OCI-LY7 (cell line): ENCODE results near the gene GOLM1. TPM values are rescaled to one million over a fixed set of nuclear protein-coding genes. Genes with fewer than 3 reads are reported as not detected.

Experiments used
- BruUV-seq: library from RNA; stranded (reverse); fragments of 400-500 nt; replicated peaks from 2 replicates; lab custom pipeline; 2021; lab: Mats Ljungman, UMichigan
- CTCF ChIA-PET: fragments of 300-600 bp; sonication (Branson Sonifier 250); formaldehyde crosslinking; loops from one replicate; lab custom pipeline; 2022; ENCODE audit warnings: antibody characterized with exemption; ENCODE audit not compliant: unreplicated experiment; lab: Charles Lee
- POLR2A ChIA-PET: fragments of 300-600 bp; sonication (Branson Sonifier 250); formaldehyde crosslinking; loops from one replicate; lab custom pipeline; 2022; ENCODE audit warnings: antibody characterized with exemption; lab: Charles Lee
- DNase-seq: peaks from one replicate; pipeline ENCODE4 v3.0.0-alpha.2; 2015; ENCODE audit warnings: low spot score
- H2AFZ ChIP-seq: fragments of 200-600 bp; sonication (generic), shearing (Covaris generic); 2 replicates; pipeline ENCODE4 v1.6.1; 2014; ENCODE audit warnings: mild to moderate bottlenecking, antibody characterized with exemption, low read length, moderate library complexity
- H3K27ac ChIP-seq: fragments of 200-600 bp; sonication (generic); 2 replicates; pipeline ENCODE4 v1.5.1; 2014; ENCODE audit warnings: mixed run types, low read depth, mild to moderate bottlenecking, moderate library complexity, low read length, inconsistent platforms; ENCODE audit not compliant: poor library complexity, severe bottlenecking
- H3K36me3 ChIP-seq: fragments of 200-600 bp; sonication (generic); 2 replicates; pipeline ENCODE4 v1.6.1; 2014; ENCODE audit warnings: mild to moderate bottlenecking, antibody characterized with exemption, low read length, moderate library complexity, mixed read lengths; ENCODE audit not compliant: insufficient read depth
- H3K4me1 ChIP-seq: fragments of 200-600 bp; sonication (generic); 2 replicates; pipeline ENCODE4 v1.5.1; 2014; ENCODE audit warnings: mild to moderate bottlenecking, low read length; ENCODE audit not compliant: insufficient read depth, poor library complexity, severe bottlenecking
- H3K4me2 ChIP-seq: fragments of 200-600 bp; sonication (generic); 2 replicates; pipeline ENCODE4 v1.6.1; 2014; ENCODE audit warnings: mild to moderate bottlenecking, low read length
- H3K4me3 ChIP-seq: fragments of 200-600 bp; sonication (generic); 2 replicates; pipeline ENCODE4 v1.5.1; 2014; ENCODE audit warnings: mild to moderate bottlenecking, low read depth, low read length; ENCODE audit not compliant: poor library complexity, severe bottlenecking
- H3K79me2 ChIP-seq: fragments of 200-600 bp; sonication (generic); 2 replicates; pipeline ENCODE4 v1.6.1; 2016; ENCODE audit warnings: low read depth, mild to moderate bottlenecking, low read length, moderate library complexity, mixed read lengths; ENCODE audit not compliant: insufficient read depth
- H3K9me2 ChIP-seq: fragments of 200-600 bp; sonication (generic); 2 replicates; pipeline ENCODE4 v1.6.1; 2016; ENCODE audit warnings: mild to moderate bottlenecking, low read length, mixed read lengths; ENCODE audit not compliant: insufficient read depth
- H3K9me3 ChIP-seq: fragments of 200-600 bp; sonication (generic); 2 replicates; pipeline ENCODE4 v1.6.1; 2014; ENCODE audit warnings: mild to moderate bottlenecking, mixed run types, low read length, mixed read lengths
- H4K20me1 ChIP-seq: fragments of 200-600 bp; sonication (generic); 2 replicates; pipeline ENCODE4 v1.6.1; 2014; ENCODE audit warnings: mild to moderate bottlenecking, antibody characterized with exemption, low read length, moderate library complexity, mixed read lengths; ENCODE audit not compliant: insufficient read depth
- EZH2phosphoT487 ChIP-seq: fragments of 200-600 bp; sonication (generic); IDR thresholded peaks from 2 replicates; pipeline ENCODE4 v1.6.1; 2018; ENCODE audit warnings: low read depth, borderline replicate concordance, mild to moderate bottlenecking, mixed run types, antibody characterized with exemption, low read length, moderate library complexity, mixed read lengths
- intact Hi-C: fragments of 100-400 bp; cut with micrococcal nuclease; formaldehyde crosslinking; loops from one replicate; pipeline ENCODE4 v1.10.0; 2022; ENCODE audit not compliant: unreplicated experiment
- total RNA-seq, 2 experiments: library from RNA; depleted of rRNA in 1 of 2; stranded (reverse); fragments of >200 nt in 1 of 2; shearing (Covaris generic) in 1 of 2; gene quantifications; 2 replicates each; pipeline ENCODE4 v1.2.3, GENCODE V29; 2014 to 2022
- TF ChIP-seq, protein P1 (sequence below): fragments of 200-600 bp; sonication (generic); conservative IDR thresholded peaks from 2 replicates; pipeline ENCODE4 v1.5.1; 2014; ENCODE audit warnings: mild to moderate bottlenecking, antibody characterized with exemption, low read length, moderate library complexity, mixed read lengths

The GOLM1 gene
- total RNA-seq, 2 experiments from 2014 or later, result 0.16 TPM; not detected in 1

DNA sequence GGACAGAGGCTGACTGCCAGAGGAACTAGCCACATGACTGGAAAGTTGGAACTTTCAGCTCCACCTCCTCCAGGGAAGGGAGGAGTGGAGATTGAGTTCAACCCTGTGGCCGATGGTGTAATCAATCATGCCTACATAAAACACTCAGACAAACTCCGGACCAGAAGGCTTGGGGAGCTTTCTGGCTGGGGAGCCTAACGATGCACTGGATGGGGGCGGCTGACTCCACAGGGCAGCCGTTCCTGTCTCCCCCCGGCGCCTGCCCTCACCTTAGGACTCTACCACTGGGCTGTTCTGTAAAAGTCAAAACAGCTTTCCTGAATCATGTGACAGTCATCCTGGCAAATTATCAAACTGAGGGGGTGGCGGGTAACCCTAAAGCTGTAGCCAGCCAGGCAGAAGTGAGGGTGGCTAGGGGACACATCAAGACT lies 58.0 kb downstream of the GOLM1 start:
- no peak overlapping the region for H3K4me3 ChIP-seq
- no peak overlapping the region for H2AFZ ChIP-seq
- POLR2A ChIA-PET, result interaction anchor here (0.5 kb wide), 1 partner anchor 249 kb away, joined by 5 read pairs; no protein-coding TSS in a partner anchor
- H3K27ac ChIP-seq, result no peak overlapping the region
- no peak for TF ChIP-seq EZH2phosphoT487
- TF ChIP-seq, protein P1, sequence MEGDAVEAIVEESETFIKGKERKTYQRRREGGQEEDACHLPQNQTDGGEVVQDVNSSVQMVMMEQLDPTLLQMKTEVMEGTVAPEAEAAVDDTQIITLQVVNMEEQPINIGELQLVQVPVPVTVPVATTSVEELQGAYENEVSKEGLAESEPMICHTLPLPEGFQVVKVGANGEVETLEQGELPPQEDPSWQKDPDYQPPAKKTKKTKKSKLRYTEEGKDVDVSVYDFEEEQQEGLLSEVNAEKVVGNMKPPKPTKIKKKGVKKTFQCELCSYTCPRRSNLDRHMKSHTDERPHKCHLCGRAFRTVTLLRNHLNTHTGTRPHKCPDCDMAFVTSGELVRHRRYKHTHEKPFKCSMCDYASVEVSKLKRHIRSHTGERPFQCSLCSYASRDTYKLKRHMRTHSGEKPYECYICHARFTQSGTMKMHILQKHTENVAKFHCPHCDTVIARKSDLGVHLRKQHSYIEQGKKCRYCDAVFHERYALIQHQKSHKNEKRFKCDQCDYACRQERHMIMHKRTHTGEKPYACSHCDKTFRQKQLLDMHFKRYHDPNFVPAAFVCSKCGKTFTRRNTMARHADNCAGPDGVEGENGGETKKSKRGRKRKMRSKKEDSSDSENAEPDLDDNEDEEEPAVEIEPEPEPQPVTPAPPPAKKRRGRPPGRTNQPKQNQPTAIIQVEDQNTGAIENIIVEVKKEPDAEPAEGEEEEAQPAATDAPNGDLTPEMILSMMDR, result no peak
- H3K79me2 ChIP-seq, result no peaks in the 10 kb centered on the region
- no peaks in the 10 kb centered on the region for H3K4me1 ChIP-seq
- BruUV-seq, result no TSS peak
- H4K20me1 ChIP-seq, result no peaks in the 10 kb centered on the region
- no peaks in the 10 kb centered on the region for H3K9me2 ChIP-seq
- intact Hi-C loops, result no loop called here
- H3K9me3 ChIP-seq, result no peaks in the 10 kb centered on the region
- no peak overlapping the region for H3K4me2 ChIP-seq
- CTCF ChIA-PET, result no interaction called here
- H3K36me3 ChIP-seq, result no peaks in the 10 kb centered on the region
- DNase-seq, result no peak

DNA sequence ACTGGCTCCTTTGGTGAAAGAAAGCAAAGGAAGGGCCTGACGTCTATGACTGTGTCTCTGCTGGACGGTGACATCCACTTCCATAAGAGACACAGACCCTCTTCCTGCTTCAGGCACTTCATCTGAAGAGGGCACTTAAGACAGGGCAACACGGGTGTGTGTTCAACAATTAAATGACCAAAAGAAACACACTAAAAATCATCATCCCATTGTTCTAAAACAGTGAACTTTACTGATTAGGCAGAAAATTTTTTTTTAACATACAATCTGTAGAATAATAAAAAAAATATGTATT lies 58.5 kb downstream of the GOLM1 start:
- H4K20me1 ChIP-seq, result no peaks in the 10 kb centered on the region
- DNase-seq, result no peak
- H3K4me1 ChIP-seq, result no peaks in the 10 kb centered on the region
- H2AFZ ChIP-seq, result no peak overlapping the region
- TF ChIP-seq, protein P1, result no peak
- no peak for TF ChIP-seq EZH2phosphoT487
- H3K4me2 ChIP-seq, result no peak overlapping the region
- no TSS peak for BruUV-seq
- ChIA-PET CTCF (no interaction called here), POLR2A (interaction anchor here (0.5 kb wide), 1 partner anchor 250 kb away, joined by 5 read pairs; no protein-coding TSS in a partner anchor)
- H3K27ac ChIP-seq, result no peak overlapping the region
- no peak overlapping the region for H3K4me3 ChIP-seq
- no peaks in the 10 kb centered on the region for H3K79me2 ChIP-seq
- H3K36me3 ChIP-seq, result no peaks in the 10 kb centered on the region
- no peaks in the 10 kb centered on the region for H3K9me3 ChIP-seq
- no peaks in the 10 kb centered on the region for H3K9me2 ChIP-seq
- intact Hi-C loops, result no loop called here

DNA sequence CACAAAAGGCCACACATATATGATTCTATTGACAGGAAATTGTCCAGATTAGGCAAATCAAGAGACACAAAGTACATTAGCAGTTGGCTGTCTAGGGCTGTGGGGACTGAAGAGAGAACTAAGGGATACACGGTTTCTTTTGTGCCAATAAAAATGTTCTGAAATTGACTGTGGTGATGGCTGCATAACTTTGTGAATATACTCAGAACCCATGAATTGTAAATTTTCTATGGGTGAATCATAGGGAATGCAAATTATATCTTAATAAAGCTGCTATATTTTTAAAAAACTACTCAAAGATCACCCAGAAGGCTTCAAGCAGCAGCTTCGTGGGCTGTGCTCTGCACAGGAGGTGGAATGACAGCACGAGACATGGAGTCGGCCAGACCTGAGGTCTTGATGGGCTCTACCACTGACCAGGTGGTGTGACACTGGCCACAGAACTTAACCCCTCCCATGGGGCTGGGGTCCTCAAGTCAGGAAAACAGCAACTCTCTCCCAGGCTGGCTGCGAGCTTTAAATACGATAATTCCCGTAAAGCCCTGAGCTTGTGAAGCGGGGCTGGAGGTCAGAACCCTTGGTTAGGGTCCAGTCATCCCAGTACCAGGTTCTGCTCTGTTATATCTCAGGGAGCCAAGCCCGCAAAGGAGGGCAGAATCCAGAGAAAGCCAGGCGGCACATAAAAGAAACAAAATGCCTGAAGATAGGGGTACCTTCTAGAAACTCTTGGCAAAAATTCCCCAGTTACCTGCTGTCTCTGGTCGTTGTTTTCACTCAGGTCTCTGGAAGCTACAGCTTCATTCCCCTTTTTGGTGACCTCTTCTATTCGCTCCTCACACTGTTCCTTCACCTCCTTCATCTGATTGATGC lies 59.1 kb downstream of the GOLM1 start:
- H3K79me2 ChIP-seq, result no peaks in the 10 kb centered on the region
- H3K4me3 ChIP-seq, result no peak overlapping the region
- ChIA-PET POLR2A (no interaction called here), CTCF (no interaction called here)
- no peak overlapping the region for H2AFZ ChIP-seq
- H3K9me3 ChIP-seq, result no peaks in the 10 kb centered on the region
- H3K27ac ChIP-seq, result no peak overlapping the region
- BruUV-seq, result no TSS peak
- intact Hi-C loops, result no loop called here
- no peaks in the 10 kb centered on the region for H3K36me3 ChIP-seq
- TF ChIP-seq, protein P1, result no peak
- no peak for TF ChIP-seq EZH2phosphoT487
- H4K20me1 ChIP-seq, result no peaks in the 10 kb centered on the region
- no peak for DNase-seq
- no peak overlapping the region for H3K4me2 ChIP-seq
- no peaks in the 10 kb centered on the region for H3K9me2 ChIP-seq
- H3K4me1 ChIP-seq, result no peaks in the 10 kb centered on the region
